ENCODE data around the gene ADAMTSL1. TPM values are rescaled to one million over a fixed set of nuclear protein-coding genes. Genes with fewer than 3 reads are reported as not detected.

Gene ADAMTSL1
- total and polyA plus RNA-seq, 2 experiments from 2014 or later: 2.3 to 5.0 TPM

GRCh38 chr9:18778846-18779245, 304.9 kb downstream of the ADAMTSL1 start (continued):
- no peak for TF ChIP-seq REST (IDR thresholded peaks at IDR 0.05; ENCODE audit: unreplicated experiment)
- no peak for TF ChIP-seq JUNB (IDR thresholded peaks at IDR 0.05; ENCODE audit: unreplicated experiment)
- TF ChIP-seq ZNF114 (CRISPR knock-in tag; IDR thresholded peaks at IDR 0.05): no peak

- no peaks in the 10 kb centered on the region for H3K27me3 ChIP-seq (ENCODE audit: insufficient read depth)
- no peaks in the 10 kb centered on the region for H3K36me3 Mint-ChIP-seq (ENCODE audit: low read depth)
- no peak for ATAC-seq
These were observed 310.0 kb downstream of the ADAMTSL1 start for GRCh38 chr9:18783909-18784308.

More at GRCh38 chr9:18783909-18784308, 310.0 kb downstream of the ADAMTSL1 start:
- Histone ChIP-seq H3K36me3 (ENCODE audit: insufficient read depth) (no peaks in the 10 kb centered on the region), H3K79me2 (replicated peaks; ENCODE audit: insufficient read depth) (no peaks in the 10 kb centered on the region), H4K20me1 (replicated peaks; ENCODE audit: insufficient read depth) (no peaks in the 10 kb centered on the region), H3K4me3 (no peak overlapping the region), H3F3A (replicated peaks; ENCODE audit: low read depth) (no peaks in the 10 kb centered on the region), H2AFZ (no peak overlapping the region), H3K9me2 (ENCODE audit: insufficient read depth) (no peaks in the 10 kb centered on the region), H3K4me2 (no peak overlapping the region), H3K27ac (ENCODE audit: low read depth) (no peak overlapping the region), H3K4me1 (ENCODE audit: insufficient read depth) (no peaks in the 10 kb centered on the region)
- H3K27ac Mint-ChIP-seq: no peak overlapping the region
- H3K4me3 Mint-ChIP-seq: no peak overlapping the region
- peaks cover 3% of the 10 kb centered on the region for H3K27me3 Mint-ChIP-seq (ENCODE audit: insufficient read depth, low read depth, poor library complexity)
- no peaks in the 10 kb centered on the region for H3K4me1 Mint-ChIP-seq
- DNase-seq (ENCODE audit: low spot score): no peak
- TF ChIP-seq STAT1 (IDR thresholded peaks at IDR 0.05; ENCODE audit: unreplicated experiment) (no peak), ZNF331 (CRISPR knock-in tag; IDR thresholded peaks at IDR 0.05; ENCODE audit: low read depth) (no peak), CTCF (conservative IDR thresholded peaks at IDR 0.05; ENCODE audit: low read depth in 2 of 2) (no peak), REST (IDR thresholded peaks at IDR 0.05; ENCODE audit: unreplicated experiment) (no peak)
- no peaks in the 10 kb centered on the region for H3K9me3 Mint-ChIP-seq
